ENCODE measurements around the gene SCNN1A.

The SCNN1A gene

DNA sequence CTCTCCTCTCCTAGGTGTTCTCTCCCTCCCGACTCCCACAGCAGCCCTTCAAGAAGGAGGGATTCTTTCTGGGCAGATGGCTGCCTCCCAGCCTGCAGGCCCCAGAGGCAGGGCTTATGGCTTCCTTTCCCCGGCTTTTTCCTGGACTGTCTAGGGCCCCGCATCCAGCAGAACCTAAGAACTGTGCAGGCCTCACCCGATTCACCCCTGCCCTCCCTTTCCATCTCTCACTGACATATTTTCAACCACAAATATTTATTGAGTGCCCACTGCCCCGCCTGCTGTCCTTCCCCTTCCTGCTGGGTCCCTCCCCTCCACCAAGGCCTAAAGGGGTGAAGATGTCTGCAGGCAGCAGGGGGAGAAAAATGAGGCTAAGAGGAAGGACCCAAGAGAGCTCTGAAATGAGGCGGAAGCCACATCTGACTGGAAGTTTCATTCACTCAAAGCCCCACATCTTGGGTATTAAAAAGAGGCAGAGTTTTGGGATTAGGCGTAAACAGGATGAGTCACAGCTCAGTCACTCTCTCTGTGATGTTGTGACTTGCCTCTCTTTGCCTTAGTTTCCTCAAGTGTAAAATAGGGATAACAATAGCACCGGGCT is 2.9 kb downstream of the SCNN1A start:
- Histone ChIP-seq H3K9ac (ENCODE audit: low read length) (peak overlapping the region; percentile 91), H3K4me3 (ENCODE audit: low read length) (peak overlapping the region; percentile 98), H3K9me3 (ENCODE audit: control insufficient read depth, low read length) (no peaks in the 10 kb centered on the region), H3K27me3 (ENCODE audit: control insufficient read depth, insufficient read depth, low read length) (no peaks in the 10 kb centered on the region), H3K4me1 (ENCODE audit: control insufficient read depth, insufficient read depth, low read length) (peaks cover 71% of the 10 kb centered on the region), H3K36me3 (ENCODE audit: control insufficient read depth, insufficient read depth, low read length) (peaks cover 4% of the 10 kb centered on the region)

DNA sequence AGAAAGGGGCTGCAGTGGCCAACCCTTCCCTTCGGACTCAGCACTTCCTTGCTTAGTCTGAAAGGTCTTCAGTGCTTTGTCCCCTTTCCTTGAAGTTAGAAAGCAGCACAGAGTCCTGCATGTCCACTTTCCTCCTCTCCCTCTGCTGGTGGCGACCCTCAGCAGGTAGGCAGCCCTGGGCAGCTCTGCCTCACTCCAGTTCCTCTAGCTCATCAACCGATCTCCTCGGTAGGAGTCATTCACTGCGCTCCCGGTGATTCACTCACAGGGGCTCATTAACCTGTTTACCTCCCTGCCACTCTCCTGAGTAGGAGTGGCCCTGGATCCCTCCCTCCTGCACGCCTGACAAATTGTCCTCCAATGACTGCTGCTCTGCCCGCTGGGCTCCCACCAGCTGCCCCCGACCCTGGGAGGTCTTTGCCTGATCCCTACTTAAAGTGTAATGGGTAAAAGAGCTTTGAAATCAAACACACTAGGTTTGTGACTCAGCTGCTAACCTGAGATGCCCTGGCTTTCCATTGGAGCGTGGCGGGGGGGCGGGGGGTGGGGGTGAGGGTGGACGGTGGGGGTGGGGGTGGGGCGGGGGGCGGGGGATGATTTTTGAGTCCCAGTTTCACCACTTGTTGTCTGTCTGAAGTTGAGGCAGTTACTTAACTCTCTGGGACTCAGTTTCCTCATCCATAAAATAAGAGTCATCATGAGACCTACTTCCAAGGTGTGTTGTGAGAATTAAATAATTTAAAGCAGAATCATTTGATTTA is 4.2 kb downstream of the SCNN1A start:
- peak overlapping the region; percentile 65 for H3K4me3 ChIP-seq (ENCODE audit: low read length)
- H3K9me3 ChIP-seq (ENCODE audit: control insufficient read depth, low read length) = no peaks in the 10 kb centered on the region
- H3K4me1 ChIP-seq (ENCODE audit: control insufficient read depth, insufficient read depth, low read length) = peaks cover 58% of the 10 kb centered on the region
- no peaks in the 10 kb centered on the region for H3K27me3 ChIP-seq (ENCODE audit: control insufficient read depth, insufficient read depth, low read length)
- H3K9ac ChIP-seq (ENCODE audit: low read length) = peak overlapping the region; percentile 91
- H3K36me3 ChIP-seq (ENCODE audit: control insufficient read depth, insufficient read depth, low read length) = peaks cover 4% of the 10 kb centered on the region

- no peaks in the 10 kb centered on the region for H3K9me3 ChIP-seq (ENCODE audit: control insufficient read depth, low read length)
- peaks cover 51% of the 10 kb centered on the region for H3K4me1 ChIP-seq (ENCODE audit: control insufficient read depth, insufficient read depth, low read length)
- H3K4me3 ChIP-seq (ENCODE audit: low read length) = peak overlapping the region; percentile 65
- H3K9ac ChIP-seq (ENCODE audit: low read length) = peak overlapping the region; percentile 80
- H3K36me3 ChIP-seq (ENCODE audit: control insufficient read depth, insufficient read depth, low read length) = peaks cover 4% of the 10 kb centered on the region
- H3K27me3 ChIP-seq (ENCODE audit: control insufficient read depth, insufficient read depth, low read length) = no peaks in the 10 kb centered on the region
Observed at GRCh38 chr12:6370576-6370935, 4.8 kb downstream of the SCNN1A start.

DNA sequence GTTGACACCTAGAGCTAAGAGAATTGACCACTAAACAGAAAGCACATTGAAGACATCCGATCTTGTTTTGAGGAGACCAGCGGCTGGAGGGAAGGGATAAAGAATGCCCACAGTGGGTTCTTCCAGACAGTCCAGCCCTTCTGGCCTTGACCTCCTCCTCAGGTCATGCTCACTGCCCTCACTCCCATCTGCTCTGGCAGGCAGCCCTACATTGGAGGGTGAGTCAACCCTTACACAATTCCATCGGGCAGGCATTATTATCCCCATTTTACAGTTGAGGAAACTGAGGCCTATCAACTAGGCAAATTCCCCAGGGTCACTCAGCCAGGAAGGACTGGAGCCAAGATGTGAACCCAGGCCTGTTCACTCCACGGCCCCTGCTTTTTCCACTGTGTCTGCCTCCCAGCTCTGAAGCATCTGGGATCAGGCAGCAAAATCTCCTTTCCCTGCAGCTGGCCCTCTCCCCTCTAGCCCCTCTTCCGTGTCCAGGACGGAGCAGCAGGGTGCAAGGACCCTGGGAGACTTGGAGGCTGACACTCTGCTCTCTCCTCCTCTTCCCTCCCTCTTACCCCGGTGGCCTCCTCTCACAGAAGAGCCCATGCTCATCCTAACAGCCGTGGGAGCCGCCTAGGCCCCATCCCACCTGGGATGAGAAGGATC is 5.3 kb downstream of the SCNN1A start:
- Histone ChIP-seq H3K9me3 (ENCODE audit: control insufficient read depth, low read length) (no peaks in the 10 kb centered on the region), H3K27me3 (ENCODE audit: control insufficient read depth, insufficient read depth, low read length) (no peaks in the 10 kb centered on the region), H3K4me1 (ENCODE audit: control insufficient read depth, insufficient read depth, low read length) (peaks cover 47% of the 10 kb centered on the region), H3K9ac (ENCODE audit: low read length) (peak overlapping the region; percentile 80), H3K4me3 (ENCODE audit: low read length) (peak overlapping the region; percentile 65), H3K36me3 (ENCODE audit: control insufficient read depth, insufficient read depth, low read length) (peaks cover 4% of the 10 kb centered on the region)

DNA sequence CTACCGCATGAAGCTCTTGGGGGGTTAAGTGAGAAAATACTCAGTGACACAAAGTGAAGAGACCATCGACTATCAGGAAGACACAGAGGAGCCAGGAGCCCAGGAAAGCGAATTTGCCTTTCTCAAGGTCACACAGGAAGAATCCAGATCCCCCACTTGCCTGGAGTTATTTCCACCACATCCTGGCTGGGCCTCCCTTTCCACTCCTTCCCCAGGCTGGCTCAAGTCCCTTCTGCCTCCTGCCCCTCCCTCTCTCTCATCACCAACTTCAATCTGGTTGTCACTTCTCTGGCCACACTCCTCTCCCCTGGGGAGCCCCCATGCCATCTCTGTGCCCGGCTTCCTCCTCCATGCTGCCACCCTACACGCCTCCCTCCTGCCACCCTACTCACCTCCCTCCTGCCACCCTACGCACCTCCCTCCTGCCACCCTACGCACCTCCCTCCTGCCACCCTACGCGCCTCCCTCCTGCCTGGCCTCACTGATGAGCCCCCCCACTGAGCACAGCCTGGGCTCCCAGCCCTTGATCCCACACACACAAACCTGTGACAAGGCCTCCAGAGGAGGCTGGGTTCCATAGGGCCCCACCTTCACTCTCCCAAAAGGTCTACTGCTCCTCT is 6.3 kb downstream of the SCNN1A start:
- Histone ChIP-seq H3K4me1 (ENCODE audit: control insufficient read depth, insufficient read depth, low read length) (peaks cover 49% of the 10 kb centered on the region), H3K9ac (ENCODE audit: low read length) (no peak overlapping the region), H3K27me3 (ENCODE audit: control insufficient read depth, insufficient read depth, low read length) (no peaks in the 10 kb centered on the region)

DNA sequence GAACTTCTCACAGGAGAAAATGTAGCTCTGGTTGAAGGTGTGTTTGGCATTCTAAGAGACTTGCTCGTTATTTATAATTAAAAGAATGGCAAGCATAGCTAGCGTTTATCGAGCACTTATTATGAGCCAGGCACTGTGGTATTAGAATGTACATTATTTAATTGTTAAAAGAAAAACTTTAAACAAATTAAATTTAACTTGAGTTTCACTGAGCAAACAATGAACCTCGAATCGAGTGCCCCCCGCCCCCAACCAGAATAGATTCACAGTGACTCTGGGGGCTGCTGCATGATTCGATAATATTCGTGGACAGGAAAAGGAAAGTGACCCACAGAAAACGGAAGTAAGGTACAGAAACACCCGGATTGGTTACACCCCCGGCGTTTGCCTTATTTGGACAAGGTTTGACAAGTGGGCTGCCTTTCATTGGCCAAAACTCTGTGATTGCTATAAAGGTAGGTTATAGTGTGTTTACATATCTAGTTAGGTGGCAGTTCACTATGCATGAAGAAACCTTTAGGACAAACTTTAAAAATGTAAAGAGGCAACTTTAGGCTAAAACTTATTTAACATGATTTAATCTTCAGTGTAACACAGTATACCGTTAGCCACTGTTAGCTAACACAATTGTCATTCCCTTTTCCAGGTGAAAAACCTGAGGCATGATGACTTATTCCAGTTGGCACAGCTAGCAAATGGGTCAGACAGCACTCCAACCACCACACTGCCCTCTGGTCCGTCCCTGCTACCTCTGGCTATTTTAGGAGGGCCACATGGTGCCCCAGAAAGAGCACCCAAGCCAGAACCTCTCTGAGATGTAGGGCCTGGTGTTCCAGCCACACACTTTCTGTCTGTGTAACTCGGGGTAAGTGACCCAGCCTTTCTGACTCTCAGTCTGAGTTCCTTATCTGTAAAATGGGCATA is 7.1 kb downstream of the SCNN1A start:
- Histone ChIP-seq H3K9me3 (ENCODE audit: control insufficient read depth, low read length) (no peaks in the 10 kb centered on the region), H3K27me3 (ENCODE audit: control insufficient read depth, insufficient read depth, low read length) (no peaks in the 10 kb centered on the region), H3K4me1 (ENCODE audit: control insufficient read depth, insufficient read depth, low read length) (peaks cover 56% of the 10 kb centered on the region), H3K4me3 (ENCODE audit: low read length) (no peak overlapping the region), H3K9ac (ENCODE audit: low read length) (no peak overlapping the region), H3K36me3 (ENCODE audit: control insufficient read depth, insufficient read depth, low read length) (peaks cover 4% of the 10 kb centered on the region)

More for the DNA sequence above, 6.3 kb downstream of the SCNN1A start:
- H3K9me3 ChIP-seq (ENCODE audit: control insufficient read depth, low read length) = no peaks in the 10 kb centered on the region
- H3K4me3 ChIP-seq (ENCODE audit: low read length) = no peak overlapping the region
- H3K36me3 ChIP-seq (ENCODE audit: control insufficient read depth, insufficient read depth, low read length) = peaks cover 4% of the 10 kb centered on the region

DNA sequence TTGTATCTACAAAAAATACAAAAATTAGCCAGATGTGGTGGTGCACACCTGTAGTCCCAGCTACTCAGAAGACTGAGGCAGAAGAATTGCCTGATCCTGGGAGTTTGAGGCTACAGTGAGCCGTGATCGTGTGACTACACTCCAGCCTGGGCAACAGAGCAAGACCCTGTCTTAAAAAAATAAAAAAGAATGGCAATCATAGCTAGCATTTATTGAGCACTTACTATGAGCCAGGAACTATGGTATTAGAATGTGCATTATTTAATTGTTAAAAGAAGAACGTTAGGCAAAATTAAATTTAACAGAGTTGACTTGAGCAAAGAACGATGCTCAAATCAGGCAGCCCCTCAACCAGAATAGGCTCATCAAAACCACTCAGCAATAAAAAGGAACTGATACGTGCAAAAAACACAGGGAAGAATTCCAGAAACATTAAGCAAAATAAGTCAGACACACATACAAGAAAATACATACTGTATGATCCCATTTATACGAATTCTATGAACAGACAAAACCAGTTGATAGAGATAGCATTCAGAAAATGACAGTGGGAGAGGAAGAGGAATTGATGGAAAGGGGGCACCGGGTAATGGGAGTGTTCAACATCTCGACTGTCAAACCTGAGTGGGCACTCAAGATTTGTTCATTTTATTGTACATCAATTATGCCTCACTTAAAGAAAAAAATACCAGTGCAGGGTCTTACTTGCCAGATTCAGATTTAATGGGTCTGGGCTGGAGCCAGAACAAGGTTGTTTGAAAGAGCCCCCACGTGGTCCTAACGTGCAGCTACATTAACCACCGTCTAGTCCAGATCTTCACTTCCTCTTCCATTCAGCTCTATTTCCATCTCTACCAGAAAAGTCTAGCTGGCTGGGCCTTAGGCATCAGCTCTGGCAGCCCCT is 8.0 kb downstream of the SCNN1A start:
- Histone ChIP-seq H3K36me3 (ENCODE audit: control insufficient read depth, insufficient read depth, low read length) (peaks cover 4% of the 10 kb centered on the region), H3K9me3 (ENCODE audit: control insufficient read depth, low read length) (no peaks in the 10 kb centered on the region), H3K4me1 (ENCODE audit: control insufficient read depth, insufficient read depth, low read length) (peaks cover 55% of the 10 kb centered on the region), H3K9ac (ENCODE audit: low read length) (no peak overlapping the region), H3K4me3 (ENCODE audit: low read length) (no peak overlapping the region), H3K27me3 (ENCODE audit: control insufficient read depth, insufficient read depth, low read length) (no peaks in the 10 kb centered on the region)

- Histone ChIP-seq H3K9me3 (ENCODE audit: control insufficient read depth, low read length) (no peaks in the 10 kb centered on the region), H3K4me1 (ENCODE audit: control insufficient read depth, insufficient read depth, low read length) (peaks cover 41% of the 10 kb centered on the region), H3K4me3 (ENCODE audit: low read length) (peak overlapping the region; percentile 32), H3K36me3 (ENCODE audit: control insufficient read depth, insufficient read depth, low read length) (peaks cover 5% of the 10 kb centered on the region), H3K9ac (ENCODE audit: low read length) (peak overlapping the region; percentile 90), H3K27me3 (ENCODE audit: control insufficient read depth, insufficient read depth, low read length) (no peaks in the 10 kb centered on the region)
Observed at GRCh38 chr12:6364044-6364374, 11.4 kb downstream of the SCNN1A start.

DNA sequence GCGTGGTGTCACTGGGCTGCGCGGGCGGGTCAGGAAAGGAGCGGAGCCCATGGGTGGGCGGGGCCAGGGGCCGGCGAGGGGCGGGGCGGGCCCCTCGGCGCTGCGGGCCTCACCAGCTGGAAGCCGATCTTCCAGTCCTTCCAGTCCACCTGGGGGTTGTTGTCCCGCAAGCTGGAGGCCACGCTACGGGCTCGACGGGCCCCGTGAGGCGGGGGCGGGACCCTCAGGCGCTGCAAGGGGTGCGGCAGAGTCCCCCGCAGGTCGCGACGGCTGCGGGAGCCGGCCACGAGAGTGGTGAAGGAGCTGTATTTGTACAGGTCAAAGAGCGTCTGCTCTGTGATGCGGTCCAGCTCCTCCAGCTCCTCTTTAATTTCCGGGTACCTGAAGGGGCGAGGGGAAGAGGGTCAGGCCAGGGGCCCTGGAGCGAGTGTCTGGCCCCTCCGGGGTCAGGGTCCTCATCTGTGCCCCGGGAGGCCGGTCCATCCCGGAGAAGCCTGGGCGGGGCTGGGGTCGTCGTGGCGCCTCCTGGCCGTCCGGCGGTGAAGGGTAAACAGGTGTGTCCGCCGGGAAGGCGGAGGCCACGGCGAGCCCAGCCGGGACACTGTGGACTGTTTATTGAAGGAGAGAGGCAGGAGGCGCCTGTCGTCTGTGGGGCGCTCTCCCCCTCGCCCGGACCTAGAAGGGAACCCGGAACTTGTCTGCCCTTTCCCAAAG is 11.9 kb downstream of the SCNN1A start:
- H3K9me3 ChIP-seq (ENCODE audit: control insufficient read depth, low read length) = no peaks in the 10 kb centered on the region
- peak overlapping the region; percentile 90 for H3K9ac ChIP-seq (ENCODE audit: low read length)
- H3K27me3 ChIP-seq (ENCODE audit: control insufficient read depth, insufficient read depth, low read length) = no peaks in the 10 kb centered on the region
- peak overlapping the region; percentile 32 for H3K4me3 ChIP-seq (ENCODE audit: low read length)
- H3K4me1 ChIP-seq (ENCODE audit: control insufficient read depth, insufficient read depth, low read length) = peaks cover 36% of the 10 kb centered on the region
- H3K36me3 ChIP-seq (ENCODE audit: control insufficient read depth, insufficient read depth, low read length) = peaks cover 5% of the 10 kb centered on the region

GRCh38 chr12:6363010-6363329 is 12.4 kb downstream of the SCNN1A start:
- peaks cover 7% of the 10 kb centered on the region for H3K36me3 ChIP-seq (ENCODE audit: control insufficient read depth, insufficient read depth, low read length)
- no peak overlapping the region for H3K9ac ChIP-seq (ENCODE audit: low read length)
- H3K4me1 ChIP-seq (ENCODE audit: control insufficient read depth, insufficient read depth, low read length) = peaks cover 31% of the 10 kb centered on the region
- no peaks in the 10 kb centered on the region for H3K27me3 ChIP-seq (ENCODE audit: control insufficient read depth, insufficient read depth, low read length)
- no peaks in the 10 kb centered on the region for H3K9me3 ChIP-seq (ENCODE audit: control insufficient read depth, low read length)
- H3K4me3 ChIP-seq (ENCODE audit: low read length) = no peak overlapping the region

Measured in mucosa of stomach (tissue), 1 donor.